H1 (cell line): Measurements from ENCODE around the gene DPYSL3.

Experiments
- CREB1 ChIP-seq: IDR thresholded peaks from 2 replicates; pipeline ENCODE4 v1.6.1; 2012; ENCODE audit warnings: inconsistent platforms
- POLR2AphosphoS5 ChIP-seq: IDR thresholded peaks from 2 replicates; pipeline ENCODE4 v1.6.1; 2011; ENCODE audit warnings: low read depth, low read length
- SIN3A ChIP-seq, 2 experiments: IDR thresholded peaks in 1 of 2; conservative IDR thresholded peaks in 1 of 2; 2 replicates each; pipeline ENCODE4 v1.6.1; 2011 to 2012; ENCODE audit warnings: low read length in 2 of 2, improper control_type of control experiment in 1 of 2, low read depth in 1 of 2, mild to moderate bottlenecking in 1 of 2
- SP4 ChIP-seq: IDR thresholded peaks from 2 replicates; pipeline ENCODE4 v1.6.1; 2012; ENCODE audit warnings: low read length, inconsistent platforms
- TCF12 ChIP-seq: IDR thresholded peaks from 2 replicates; pipeline ENCODE4 v1.6.1; 2011; ENCODE audit warnings: low read depth, mild to moderate bottlenecking, low read length

GRCh38 chr5:147490989-147491388 is 18.9 kb downstream of the DPYSL3 start:
- TF ChIP-seq POLR2AphosphoS5 (no peak), TCF12 (no peak), SIN3A (conservative IDR thresholded peaks at IDR 0.05 in 1 of 2, IDR thresholded peaks at IDR 0.05 in 1 of 2; ENCODE audit: low read depth in 1 of 2, low read length in 2 of 2) (no peak), SP4 (no peak), CREB1 (no peak)
